ENCODE measurements around the gene OR12D2. TPM values are rescaled to one million over a fixed set of nuclear protein-coding genes. Genes with fewer than 3 reads are reported as not detected.

Gene OR12D2
- total RNA-seq: not detected in 2 replicates

GRCh38 chr6:29395331-29395730 lies at the start of gene OR12D2:
TSS of gene OR12D2 (plus strand) at chr6:29395631. CDS start at chr6:29396700, 1,069 bp downstream.

GRCh38 chr6:29368765-29369164 lies 26.7 kb upstream of the OR12D2 start, which contains the start of gene OR5V1:
TSS of gene OR5V1 (minus strand) at chr6:29368865. CDS start at chr6:29356195, 12,670 bp downstream.

GRCh38 chr6:29375191-29375590 lies 20.2 kb upstream of the OR12D2 start, which contains the start of gene OR12D3:
TSS of gene OR12D3 (minus strand) at chr6:29375291. CDS start at chr6:29375287, 4 bp downstream.

GRCh38 chr6:29414588-29414987 lies 19.2 kb downstream of the OR12D2 start, which contains the start of gene OR12D1:
TSS of gene OR12D1 (plus strand) at chr6:29414928.

GRCh38 chr6:29439006-29439405 lies 43.6 kb downstream of the OR12D2 start, which contains the start of gene OR10C1:
TSS of gene OR10C1 (plus strand) at chr6:29439306. CDS start at chr6:29440016, 710 bp downstream.

Other genes starting within 250 kb of the OR12D2 start
- not detected in 2 replicates for gene OR2J2, start 224.7 kb upstream of the OR12D2 start, total RNA-seq
- gene OR14J1, start 93.9 kb upstream of the OR12D2 start, total RNA-seq: not detected in 2 replicates
- not detected in 2 replicates for gene OR5V1, start 26.8 kb upstream of the OR12D2 start, total RNA-seq
- not detected in 2 replicates for gene OR12D3, start 20.3 kb upstream of the OR12D2 start, total RNA-seq
- gene OR12D1, start 19.3 kb downstream of the OR12D2 start, total RNA-seq: not detected in 2 replicates
- not detected in 2 replicates for gene OR10C1, start 43.7 kb downstream of the OR12D2 start, total RNA-seq
- not detected in 2 replicates for gene OR11A1, start 61.4 kb downstream of the OR12D2 start, total RNA-seq
- gene OR2H1, start 61.5 kb downstream of the OR12D2 start, total RNA-seq: not detected in 2 replicates
- gene MAS1L, start 92.3 kb downstream of the OR12D2 start, total RNA-seq: not detected in 2 replicates
- gene UBD, start 164.1 kb downstream of the OR12D2 start, total RNA-seq: not detected in 2 replicates
- gene OR2H2, start 189.5 kb downstream of the OR12D2 start, total RNA-seq: not detected in 2 replicates
- 11.8 and 16.9 TPM in 2 replicates for gene GABBR1, start 237.6 kb downstream of the OR12D2 start, total RNA-seq

Measured in uterine smooth muscle cell (primary cell).